Measurements from ENCODE around the gene ANKMY1.

Gene ANKMY1

DNA sequence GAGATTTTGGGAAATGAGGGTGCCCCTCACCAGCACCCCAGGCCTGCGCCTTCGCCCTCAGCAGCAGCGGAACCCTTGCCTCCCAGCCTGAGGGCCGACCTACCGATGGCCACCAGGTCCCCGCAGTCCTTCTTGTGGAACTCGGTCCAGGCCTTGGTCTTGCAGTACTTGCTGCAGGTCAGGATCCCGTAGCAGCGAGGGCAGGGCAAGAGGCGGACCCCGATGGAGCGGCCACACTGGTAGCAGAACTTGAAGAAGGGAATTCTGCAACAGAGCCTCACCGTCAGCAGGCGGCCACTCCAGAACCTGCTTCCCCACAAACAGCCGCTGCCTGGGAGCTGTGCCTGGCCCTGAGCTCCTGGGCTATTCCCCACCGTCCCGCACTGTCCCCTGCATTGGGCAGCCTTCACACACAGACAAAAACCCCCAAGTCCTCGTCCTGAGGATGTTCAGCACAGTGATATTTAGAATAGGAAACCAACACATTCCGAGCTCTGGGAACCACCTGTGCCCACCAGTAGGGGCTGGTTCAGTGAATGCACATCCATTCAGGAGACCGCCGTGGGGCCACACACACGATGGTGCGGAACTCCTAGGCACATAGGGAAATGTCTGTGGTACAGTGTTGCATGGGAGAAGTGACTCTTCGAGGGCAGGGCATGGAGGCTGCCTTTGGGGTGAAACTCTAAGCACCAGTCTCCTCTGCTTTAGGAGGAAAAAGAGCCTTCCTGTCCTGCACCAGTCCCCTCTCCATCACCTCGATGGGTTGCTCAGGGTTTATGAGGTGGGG lies 76.8 kb downstream of the ANKMY1 start:
- no peak for TF ChIP-seq CTCF (IDR thresholded peaks at IDR 0.05; ENCODE audit: insufficient read depth, missing control alignments)
- FAIRE-seq (no peak), DNase-seq (ENCODE audit: insufficient read length, low spot score) (no peak)

DNA sequence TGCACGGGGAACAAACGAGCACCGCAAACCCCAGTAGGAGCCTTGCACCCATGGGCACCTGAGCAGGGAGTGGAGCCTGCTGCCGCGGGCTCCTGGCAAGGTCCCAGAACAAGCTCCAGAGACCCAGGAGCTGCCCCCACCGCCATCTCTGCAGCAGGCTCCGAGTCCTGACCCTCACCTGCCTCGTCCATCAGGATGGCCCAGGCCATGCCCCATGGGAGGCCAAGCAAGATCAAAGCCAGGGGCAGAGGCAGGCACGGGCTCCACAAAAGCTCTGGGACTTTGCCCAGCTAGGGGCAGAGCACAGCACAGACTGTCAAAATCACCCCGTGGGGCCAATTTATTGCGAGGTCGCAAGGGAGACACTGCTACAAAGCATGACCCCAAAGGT lies 78.7 kb downstream of the ANKMY1 start:
- FAIRE-seq: no peak
- DNase-seq (ENCODE audit: insufficient read length, low spot score): no peak
- TF ChIP-seq CTCF (IDR thresholded peaks at IDR 0.05; ENCODE audit: insufficient read depth, missing control alignments): no peak

GRCh38 chr2:240478346-240479110 lies 79.3 kb downstream of the ANKMY1 start:
- TF ChIP-seq CTCF (IDR thresholded peaks at IDR 0.05; ENCODE audit: insufficient read depth, missing control alignments): no peak
- DNase-seq (ENCODE audit: insufficient read length, low spot score) (no peak), FAIRE-seq (no peak)

GRCh38 chr2:240477916-240478315 lies 79.9 kb downstream of the ANKMY1 start:
- no peak for FAIRE-seq
- no peak for TF ChIP-seq CTCF (IDR thresholded peaks at IDR 0.05; ENCODE audit: insufficient read depth, missing control alignments)
- DNase-seq (ENCODE audit: insufficient read length, low spot score): no peak

DNA sequence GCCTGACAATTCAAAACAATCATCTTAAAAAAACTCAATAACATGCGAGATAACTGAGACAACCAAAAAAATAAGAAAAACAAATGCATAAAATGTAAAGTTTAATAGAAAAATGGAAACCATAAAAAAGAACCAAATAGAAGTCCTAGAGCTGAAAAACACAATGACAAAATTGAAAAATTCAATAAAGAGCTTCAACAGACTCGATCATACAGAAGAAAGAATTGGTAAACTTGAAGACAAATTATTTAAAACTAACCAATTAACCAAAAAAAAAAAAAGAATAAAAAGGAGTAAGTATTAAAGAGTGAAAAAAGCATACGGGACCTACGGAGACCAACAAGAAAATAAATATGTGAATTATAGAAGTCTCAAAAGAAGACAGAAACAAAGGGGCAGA lies 84.6 kb downstream of the ANKMY1 start:
- DNase-seq (ENCODE audit: insufficient read length, low spot score): no peak
- no peak for FAIRE-seq
- TF ChIP-seq CTCF (IDR thresholded peaks at IDR 0.05; ENCODE audit: insufficient read depth, missing control alignments): no peak

DNA sequence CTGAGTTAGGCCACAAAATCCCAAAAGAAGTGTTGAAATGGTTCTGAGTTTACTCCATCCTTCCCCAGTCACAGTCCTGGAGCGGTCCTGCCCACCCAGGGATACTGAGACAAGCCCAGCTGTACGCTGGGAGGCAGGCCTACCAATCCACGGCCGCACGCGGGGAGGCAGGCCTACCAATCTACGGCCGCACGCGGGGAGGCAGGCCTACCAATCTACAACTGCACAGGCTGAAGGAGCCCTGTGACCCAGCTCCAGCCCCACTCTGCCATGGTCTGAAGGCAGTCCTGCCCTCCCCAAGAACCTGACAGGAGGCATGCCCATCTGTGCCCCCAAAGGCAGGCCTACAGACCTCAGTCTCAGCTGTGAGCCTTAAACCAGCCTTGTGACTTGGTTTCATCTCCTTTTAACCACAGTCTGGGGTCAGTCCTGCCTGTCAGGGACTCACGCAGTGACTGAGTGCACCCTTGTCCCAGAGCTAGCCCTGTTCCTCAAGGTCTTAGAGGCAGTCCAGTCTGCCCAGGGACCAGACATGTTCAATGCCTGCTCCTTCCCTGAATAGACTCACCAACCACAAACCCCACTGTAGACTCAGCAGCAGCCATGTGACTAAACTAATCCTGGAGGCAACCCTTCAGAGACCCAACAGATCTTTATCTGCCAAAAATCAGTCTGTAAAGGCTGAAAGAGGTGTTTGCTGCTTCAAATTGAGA lies 85.6 kb downstream of the ANKMY1 start:
- FAIRE-seq: no peak

More for the DNA sequence above, 85.6 kb downstream of the ANKMY1 start:
- DNase-seq (ENCODE audit: insufficient read length, low spot score): no peak
- no peak for TF ChIP-seq CTCF (IDR thresholded peaks at IDR 0.05; ENCODE audit: insufficient read depth, missing control alignments)

All from D721Med (cell line).